ENCODE measurements around the gene HS3ST5.

DNA sequence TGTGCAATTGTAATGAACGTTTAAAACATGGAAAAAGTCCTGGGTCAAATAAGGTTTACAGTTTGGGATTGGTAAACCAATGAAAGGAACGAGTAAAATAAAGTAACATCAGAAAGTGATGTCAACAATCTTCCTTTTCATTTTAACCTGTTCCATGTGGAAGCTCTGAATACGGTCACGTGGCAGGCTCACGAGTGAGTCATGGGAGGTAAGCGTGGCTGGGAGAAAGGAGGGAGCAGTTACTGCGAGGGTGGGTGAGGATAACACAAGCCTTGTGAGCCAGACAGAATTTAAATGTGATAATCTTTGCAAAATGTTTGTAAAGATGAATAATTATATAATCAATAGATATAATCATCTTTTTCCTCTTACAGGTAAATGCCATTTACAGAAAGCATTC is 200.6 kb downstream of the HS3ST5 start:
- TF ChIP-seq POLR2AphosphoS5 (IDR thresholded peaks at IDR 0.05; ENCODE audit: low read depth): no peak
- no peak for TF ChIP-seq CTCF (conservative IDR thresholded peaks at IDR 0.05; ENCODE audit: low read depth in 2 of 2)
- no peak for TF ChIP-seq ZNF462 (CRISPR knock-in tag; IDR thresholded peaks at IDR 0.05)
- no peak for TF ChIP-seq EZH2 (IDR thresholded peaks at IDR 0.05; ENCODE audit: low read depth, unreplicated experiment)
- no peak for TF ChIP-seq EZH2phosphoT487 (IDR thresholded peaks at IDR 0.05; ENCODE audit: unreplicated experiment)

All from GM23338 (cell line).